GM12878 (cell line): Measurements from ENCODE around the gene POLN. TPM values are rescaled to one million over a fixed set of nuclear protein-coding genes. Genes with fewer than 3 reads are reported as not detected.
A peak's percentile ranks its signal among the peaks of the same experiment; 100 is the strongest.

Experiments used
- ATAC-seq: fragments of 200-7000 bp; cut with Tn5 transposase; 3 replicates; pipeline ENCODE4 v1.9.1; 2020; ENCODE audit warnings: mild to moderate bottlenecking, moderate library complexity
- BruUV-seq: library from RNA; stranded (reverse); fragments of 400-500 nt; replicated peaks from 2 replicates; lab custom pipeline; 2021; lab: Mats Ljungman, UMichigan
- CTCF ChIA-PET: fragments of 300-600 bp; sonication (Branson Sonifier 250); formaldehyde crosslinking; extraction: SDS; loops from one replicate; lab custom pipeline; 2021; ENCODE audit warnings: inconsistent platforms; lab: Yijun Ruan, JAX
- POLR2A ChIA-PET: fragments of 350-600 bp; formaldehyde crosslinking; extraction: SDS; loops from one replicate; lab custom pipeline; 2021; ENCODE audit warnings: inconsistent platforms; lab: Charles Lee
- RAD21 ChIA-PET: fragments of 300-600 bp; sonication (Branson Sonifier 250); formaldehyde crosslinking; loops from one replicate; lab custom pipeline; 2023; ENCODE audit warnings: antibody characterized with exemption; ENCODE audit not compliant: unreplicated experiment; lab: Charles Lee
- SMC1A ChIA-PET: fragments of 300-600 bp; sonication (Branson Sonifier 250); formaldehyde crosslinking; loops from one replicate; lab custom pipeline; 2023; ENCODE audit not compliant: unreplicated experiment, uncharacterized antibody; lab: Charles Lee
- DNase-seq: peaks from one replicate; pipeline ENCODE4 v3.0.0-alpha.2; 2011; ENCODE audit warnings: low read depth, low spot score
- FAIRE-seq: peaks from 3 replicates; lab custom pipeline; 2011; peaks lifted over from hg19 to GRCh38; lab: Jason Lieb, UNC
- H2AFZ ChIP-seq: 2 replicates; pipeline ENCODE4 v1.6.0; 2011; ENCODE audit warnings: low read depth, low read length, control low read depth; ENCODE audit not compliant: control insufficient read depth
- H3K27ac ChIP-seq: 2 replicates; pipeline ENCODE4 v1.5.1; 2011; ENCODE audit warnings: control low read depth; ENCODE audit not compliant: control insufficient read depth, insufficient read depth
- H3K27me3 ChIP-seq, 2 experiments: replicated peaks in 1 of 2; 2 replicates each; pipeline versions ENCODE4 v1.6.0 to v1.6.1; 2011; ENCODE audit warnings: low read length in 1 of 2; ENCODE audit not compliant: control insufficient read depth in 2 of 2, insufficient read depth in 2 of 2
- H3K36me3 ChIP-seq, 2 experiments: 2 replicates each; pipeline ENCODE4 v1.5.1; 2011; ENCODE audit warnings: low read length in 1 of 2; ENCODE audit not compliant: control insufficient read depth in 2 of 2, insufficient read depth in 2 of 2
- H3K4me1 ChIP-seq: 2 replicates; pipeline ENCODE4 v1.6.1; 2011; ENCODE audit warnings: mild to moderate bottlenecking, low read length, moderate library complexity, mixed read lengths; ENCODE audit not compliant: control insufficient read depth, insufficient read depth
- H3K4me2 ChIP-seq: 2 replicates; pipeline ENCODE4 v1.6.0; 2011; ENCODE audit warnings: control low read depth; ENCODE audit not compliant: control insufficient read depth, insufficient read depth
- H3K4me3 ChIP-seq: fragments of 200-600 bp; sonication (generic); 2 replicates; pipeline ENCODE4 v1.5.1; 2016
- H3K79me2 ChIP-seq: 2 replicates; pipeline ENCODE4 v1.6.0; 2011; ENCODE audit warnings: low read length; ENCODE audit not compliant: control insufficient read depth, insufficient read depth
- H3K9ac ChIP-seq: 2 replicates; pipeline ENCODE4 v1.8.0; 2011; ENCODE audit warnings: low read length, control low read depth, mixed read lengths; ENCODE audit not compliant: control insufficient read depth, insufficient read depth
- H3K9me3 ChIP-seq: replicated peaks from 3 replicates; pipeline ENCODE4 v1.5.1; 2011; ENCODE audit warnings: mild to moderate bottlenecking, low read length; ENCODE audit not compliant: control insufficient read depth, insufficient read depth
- H4K20me1 ChIP-seq: 2 replicates; pipeline ENCODE4 v1.6.0; 2011; ENCODE audit not compliant: control insufficient read depth, insufficient read depth
- CUX1 ChIP-seq: IDR thresholded peaks from 2 replicates; pipeline ENCODE4 v1.6.1; 2012; ENCODE audit warnings: improper control_type of control experiment, low read depth, low read length; ENCODE audit not compliant: insufficient replicate concordance
- JUND ChIP-seq: IDR thresholded peaks from 2 replicates; pipeline ENCODE4 v1.6.1; 2012; ENCODE audit warnings: low read depth, mild to moderate bottlenecking, low read length, improper control_type of control experiment, moderate library complexity
- WGBS: methylation state at CpG from one replicate; pipeline ENCODE4 v1.1.6; 2016; ENCODE audit warnings: low lambda C conversion rate; ENCODE audit not compliant: insufficient replicate concordance, insufficient coverage; ENCODE audit errors: missing lambda C conversion rate; 5-methylcytosine and 5-hydroxymethylcytosine counted together
- in situ Hi-C: fragments of 300-500 bp; cut with MboI; formaldehyde crosslinking; loops from 9 replicates; pipeline ENCODE4 v1.14.3; 2018; ENCODE audit warnings: mixed read lengths
- intact Hi-C: fragments of 100-400 bp; cut with micrococcal nuclease; formaldehyde crosslinking; loops from one replicate; pipeline ENCODE4 v1.14.2; 2022; ENCODE audit not compliant: unreplicated experiment
- polyA plus RNA-seq, 11 experiments: library from polyadenylated mRNA; depleted of rRNA in 4 of 11; unstranded in 6 of 11; stranded (reverse) in 5 of 11; fragments of >200 nt; fragmentation: Nextera tagmentation in 4 of 11; fragmentation: Illumina TruSeq in 1 of 11; extraction: Ambion mirVana in 4 of 11; extraction: Trizol in 1 of 11; gene quantifications; 1 replicate in 1 of 11; 2 replicates in 10 of 11; pipeline versions ENCODE4 v1.2.1 to v1.2.3, GENCODE V29; 2011 to 2016; ENCODE audit warnings: inconsistent platforms in 2 of 11, missing spikeins in 2 of 11, low read depth in 1 of 11
- total RNA-seq, 4 experiments: library from RNA; depleted of rRNA in 3 of 4; stranded (reverse); fragments of >200 nt in 3 of 4; fragmentation: Illumina TruSeq in 1 of 4; extraction: Trizol in 1 of 4; gene quantifications; 2 replicates each; pipeline versions ENCODE4 v1.2.1 to v1.2.3, GENCODE V29; 2013 to 2021
- TF ChIP-seq, protein P1 (sequence below): fragments of 450-650 bp; IDR thresholded peaks from 2 replicates; pipeline ENCODE4 v1.6.1; 2017; ENCODE audit warnings: mild to moderate bottlenecking
- TF ChIP-seq, protein P2 (sequence below): IDR thresholded peaks from 2 replicates; pipeline ENCODE4 v1.6.1; 2012; ENCODE audit warnings: low read depth, low read length, improper control_type of control experiment

POLN gene
- total and polyA plus RNA-seq, 10 of the 15 experiments (the other 5 are each of a cell fraction or from before 2014, with no cell fraction given), result 0.09 to 2.0 (median 0.95) TPM; not detected in 1

GRCh38 chr4:2074588-2074987, 167.3 kb downstream of the POLN start:
- FAIRE-seq, result no peak
- Histone ChIP-seq H4K20me1 (no peaks in the 10 kb centered on the region), H3K9ac (no peak overlapping the region), H3K27ac (no peak overlapping the region), H3K36me3 (no peaks in the 10 kb centered on the region), H3K9me3 (no peaks in the 10 kb centered on the region), H2AFZ (no peak overlapping the region), H3K4me2 (no peak overlapping the region), H3K79me2 (no peaks in the 10 kb centered on the region), H3K4me3 (no peak overlapping the region), H3K4me1 (peaks cover 3% of the 10 kb centered on the region), H3K27me3 (no peaks in the 10 kb centered on the region)
- SMC1A ChIA-PET, result interaction anchor here (0.6 kb wide), 1 partner anchor 142 kb away, joined by 3 read pairs; no protein-coding TSS in a partner anchor
- no TSS peak for BruUV-seq
- peak; percentile 46 for ATAC-seq
- intact Hi-C loops, result no loop called here
- DNase-seq, result no peak
- in situ Hi-C loops, result no loop called here
- TF ChIP-seq CUX1 (no peak), JUND (no peak)
- TF ChIP-seq, protein P1, sequence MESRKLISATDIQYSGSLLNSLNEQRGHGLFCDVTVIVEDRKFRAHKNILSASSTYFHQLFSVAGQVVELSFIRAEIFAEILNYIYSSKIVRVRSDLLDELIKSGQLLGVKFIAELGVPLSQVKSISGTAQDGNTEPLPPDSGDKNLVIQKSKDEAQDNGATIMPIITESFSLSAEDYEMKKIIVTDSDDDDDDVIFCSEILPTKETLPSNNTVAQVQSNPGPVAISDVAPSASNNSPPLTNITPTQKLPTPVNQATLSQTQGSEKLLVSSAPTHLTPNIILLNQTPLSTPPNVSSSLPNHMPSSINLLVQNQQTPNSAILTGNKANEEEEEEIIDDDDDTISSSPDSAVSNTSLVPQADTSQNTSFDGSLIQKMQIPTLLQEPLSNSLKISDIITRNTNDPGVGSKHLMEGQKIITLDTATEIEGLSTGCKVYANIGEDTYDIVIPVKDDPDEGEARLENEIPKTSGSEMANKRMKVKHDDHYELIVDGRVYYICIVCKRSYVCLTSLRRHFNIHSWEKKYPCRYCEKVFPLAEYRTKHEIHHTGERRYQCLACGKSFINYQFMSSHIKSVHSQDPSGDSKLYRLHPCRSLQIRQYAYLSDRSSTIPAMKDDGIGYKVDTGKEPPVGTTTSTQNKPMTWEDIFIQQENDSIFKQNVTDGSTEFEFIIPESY, result no peak
- TF ChIP-seq, protein P2, sequence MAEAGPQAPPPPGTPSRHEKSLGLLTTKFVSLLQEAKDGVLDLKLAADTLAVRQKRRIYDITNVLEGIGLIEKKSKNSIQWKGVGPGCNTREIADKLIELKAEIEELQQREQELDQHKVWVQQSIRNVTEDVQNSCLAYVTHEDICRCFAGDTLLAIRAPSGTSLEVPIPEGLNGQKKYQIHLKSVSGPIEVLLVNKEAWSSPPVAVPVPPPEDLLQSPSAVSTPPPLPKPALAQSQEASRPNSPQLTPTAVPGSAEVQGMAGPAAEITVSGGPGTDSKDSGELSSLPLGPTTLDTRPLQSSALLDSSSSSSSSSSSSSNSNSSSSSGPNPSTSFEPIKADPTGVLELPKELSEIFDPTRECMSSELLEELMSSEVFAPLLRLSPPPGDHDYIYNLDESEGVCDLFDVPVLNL, result no peak
- RAD21 ChIA-PET, result no interaction called here
- POLR2A ChIA-PET, result no interaction called here
- WGBS, result 32% methylated on average over 11 of the region's 11 CpGs
- CTCF ChIA-PET, result interaction anchor here (0.6 kb wide), 1 partner anchor 19 kb away, joined by 5 read pairs; no protein-coding TSS in a partner anchor
